HT1080 (cell line): ENCODE measurements around the gene SULF2. TPM values are rescaled to one million over a fixed set of nuclear protein-coding genes. Genes with fewer than 3 reads are reported as not detected.
"Not testable (repeated sequence)": the region's sequence is repeated elsewhere in the genome, so short reads cannot be mapped to it uniquely, and the experiment has no call there.

Source experiments
- DNase-seq: peaks from one replicate; pipeline ENCODE4 v3.0.0-alpha.2; 2015; ENCODE audit warnings: low read depth
- total RNA-seq: library from RNA; depleted of rRNA; stranded (reverse); fragments of >200 nt; shearing (Covaris generic); gene quantifications from 2 replicates; pipeline ENCODE4 v1.2.3, GENCODE V29; 2014

SULF2 gene
- total RNA-seq, 1 experiment from 2014 or later = 5.6 TPM

- no peak for DNase-seq
Measured at GRCh38 chr20:47805951-47806350, 20.7 kb upstream of the SULF2 start.

- DNase-seq = not testable (repeated sequence)
Measured at GRCh38 chr20:47804972-47805371, 19.7 kb upstream of the SULF2 start.

- DNase-seq = not testable (repeated sequence)
Measured at GRCh38 chr20:47804224-47804825, 19.0 kb upstream of the SULF2 start.

DNA sequence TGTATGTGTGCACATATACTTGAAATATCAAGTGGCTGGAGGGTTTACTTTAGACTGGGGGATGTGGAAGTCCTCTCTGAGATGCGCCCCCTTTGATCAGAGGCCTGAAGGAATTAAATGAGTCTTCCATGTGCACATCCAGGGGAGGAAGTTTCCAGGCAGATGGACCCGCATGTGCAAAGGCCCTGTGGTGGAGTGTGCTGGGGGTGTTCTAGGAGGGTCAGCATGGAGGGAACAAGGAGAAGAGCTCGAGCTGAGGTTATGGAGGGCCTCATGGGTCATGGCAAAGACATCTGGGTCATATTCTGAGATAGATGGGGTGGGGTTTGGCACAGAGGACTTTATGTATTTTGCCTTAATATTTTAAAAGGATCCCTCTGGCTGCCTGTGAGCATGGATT lies 17.7 kb upstream of the SULF2 start:
- DNase-seq = no peak

DNA sequence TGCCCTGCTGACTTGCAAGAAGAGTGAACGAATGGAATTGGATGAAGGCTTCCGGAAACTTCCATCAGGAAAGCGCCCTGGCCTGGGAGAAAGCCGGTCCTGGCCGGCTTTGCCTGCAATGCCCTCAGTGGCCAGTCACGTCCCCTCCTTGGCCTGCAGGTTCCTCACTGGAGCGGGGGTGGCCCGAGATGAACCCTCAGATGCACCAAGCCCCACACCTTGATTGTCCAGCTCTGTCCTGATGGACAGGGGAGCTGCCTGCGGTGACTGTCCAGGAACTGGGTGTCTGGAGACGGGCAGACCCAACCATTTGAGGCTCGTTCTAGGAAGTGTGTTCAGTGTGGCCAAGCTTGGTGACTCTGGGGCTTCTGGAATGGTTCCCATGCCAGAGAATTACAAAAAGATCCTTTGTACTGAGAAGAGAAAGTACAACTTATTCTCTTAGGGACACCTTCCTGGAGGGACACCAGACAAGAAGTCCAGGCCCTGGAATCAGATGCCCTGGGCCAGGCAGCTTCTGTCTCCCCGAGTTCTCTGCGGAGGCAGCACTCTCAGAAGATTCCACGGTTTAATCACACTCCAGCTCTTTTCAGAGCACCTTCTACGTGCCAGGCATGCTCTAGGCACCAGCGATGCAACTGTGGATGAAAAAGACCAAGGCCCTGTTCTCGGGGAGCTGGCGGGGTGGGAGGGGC lies 17.1 kb upstream of the SULF2 start:
- no peak for DNase-seq

DNA sequence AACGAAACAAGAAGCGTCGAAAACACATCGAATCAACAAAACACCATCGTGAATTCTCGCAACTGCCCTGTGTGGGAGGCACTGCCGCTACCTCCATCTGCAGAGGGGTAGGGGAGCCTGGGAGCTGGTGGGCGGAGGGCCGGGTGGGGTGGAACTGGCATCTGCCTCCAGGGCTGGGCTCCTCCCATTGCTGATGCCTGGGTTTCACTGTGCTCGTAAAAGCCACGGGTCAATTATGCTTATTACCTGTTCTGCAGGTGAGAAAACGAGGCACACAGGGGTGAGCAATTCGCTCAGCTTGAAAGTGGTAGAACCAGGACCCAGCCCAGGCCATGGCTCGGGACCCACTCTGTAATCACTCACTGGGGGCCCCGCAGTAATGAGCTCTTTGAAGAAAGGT lies 16.5 kb upstream of the SULF2 start:
- no peak for DNase-seq

GRCh38 chr20:47801079-47801478 lies 15.8 kb upstream of the SULF2 start:
- DNase-seq = no peak

DNA sequence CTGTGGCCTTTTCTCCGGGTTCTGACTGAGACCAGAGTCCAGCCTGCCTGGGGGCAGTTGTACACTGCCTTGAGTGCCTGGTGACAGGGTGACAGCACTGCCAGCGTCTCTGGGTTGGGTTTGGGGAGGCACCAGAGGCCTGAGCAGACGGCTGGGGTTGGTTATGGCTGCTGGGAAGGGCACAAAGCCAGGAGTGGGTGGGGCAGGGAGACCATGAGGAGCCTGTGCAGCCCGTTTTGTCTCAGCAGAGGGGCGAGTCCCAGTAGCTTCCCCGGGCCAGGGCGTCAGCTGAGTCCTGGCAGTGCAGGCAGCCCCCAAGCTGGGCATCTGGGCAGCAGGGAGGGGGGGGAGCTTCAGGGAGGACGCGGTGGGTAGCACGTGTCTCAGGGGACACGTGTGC lies 15.3 kb upstream of the SULF2 start:
- no peak for DNase-seq

DNA sequence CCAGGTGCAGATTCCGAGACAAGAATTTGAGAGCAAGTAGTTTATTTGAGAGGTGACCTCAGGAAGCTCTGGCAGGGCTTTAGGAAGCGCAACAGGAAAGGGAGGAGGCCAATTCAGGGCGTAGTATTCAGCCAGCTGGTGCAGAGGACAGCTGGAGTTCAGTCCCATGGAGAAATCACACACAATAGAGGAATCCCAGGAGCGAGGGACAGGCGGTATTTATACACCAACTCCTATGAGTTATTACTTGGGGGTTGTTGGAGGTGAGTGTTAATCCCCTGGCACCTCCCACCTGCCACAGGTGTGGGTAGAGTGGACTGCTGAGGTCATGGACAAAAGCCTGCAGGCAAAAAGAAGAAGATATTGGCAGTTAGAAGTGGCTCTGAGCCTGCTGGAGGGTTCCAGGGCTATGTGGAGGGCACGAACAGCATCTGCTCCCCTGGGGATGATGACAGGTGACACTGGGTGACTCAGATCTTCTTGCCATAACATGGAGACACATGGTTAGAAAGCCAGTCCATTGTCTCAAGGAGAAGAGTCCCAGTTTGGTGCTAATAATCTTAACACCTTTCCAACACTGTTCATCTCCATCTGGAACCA lies 13.9 kb upstream of the SULF2 start:
- no peak for DNase-seq

DNA sequence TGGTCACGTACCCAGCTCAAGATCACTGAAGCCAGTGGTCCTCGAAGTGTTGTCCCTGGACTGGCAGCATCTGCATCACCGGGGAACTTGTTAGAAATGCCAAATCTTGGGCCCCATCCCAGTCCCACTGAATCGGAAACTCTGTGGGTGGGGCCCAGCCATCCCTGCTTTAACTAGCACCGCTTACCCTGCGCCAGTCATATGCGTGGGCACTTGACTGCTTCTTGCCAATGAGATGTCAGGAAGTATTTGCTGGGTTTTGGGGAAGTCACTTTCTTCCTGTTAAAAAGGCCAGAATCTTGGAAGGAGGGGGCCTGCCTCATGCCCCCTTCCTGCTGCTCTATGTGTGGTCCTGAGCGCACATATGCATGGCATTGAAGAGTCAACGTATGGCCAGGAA lies 11.7 kb upstream of the SULF2 start:
- no peak for DNase-seq

- peak; percentile 76 for DNase-seq
Measured at GRCh38 chr20:47795214-47795907, 10.1 kb upstream of the SULF2 start.

- DNase-seq = not testable (repeated sequence)
Measured at GRCh38 chr20:47794264-47794663, 9.0 kb upstream of the SULF2 start.

DNA sequence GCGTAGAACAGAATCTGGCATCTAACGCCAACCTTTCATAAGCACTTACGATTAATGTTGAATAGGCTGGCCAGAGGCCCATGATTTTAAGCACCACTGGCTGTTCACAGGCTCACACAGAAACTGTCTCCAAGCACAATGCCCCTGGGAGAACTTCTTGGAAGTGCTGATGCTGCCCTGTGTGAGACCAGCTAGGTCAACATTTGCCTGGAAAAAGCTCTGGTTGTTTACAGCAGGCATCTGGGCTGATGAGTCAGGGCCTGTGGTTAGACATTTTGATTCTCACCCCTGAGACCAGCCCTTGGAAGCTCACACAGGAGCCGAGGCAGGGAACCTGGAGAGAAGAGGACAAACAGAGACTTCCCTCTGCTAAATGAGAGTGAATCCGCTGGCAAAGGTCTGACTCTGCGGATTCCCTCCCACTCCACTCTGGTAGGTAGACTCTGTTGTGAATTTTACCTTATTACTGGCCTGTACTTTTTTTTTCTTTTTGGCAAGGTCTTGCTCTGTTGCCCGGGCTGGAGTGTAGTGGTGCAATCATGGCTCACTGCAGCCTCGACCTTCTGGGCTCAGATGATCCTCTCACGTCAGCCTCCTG lies 6.8 kb upstream of the SULF2 start:
- peak; percentile 79 for DNase-seq

GRCh38 chr20:47791084-47791599 lies 5.9 kb upstream of the SULF2 start:
- no peak for DNase-seq

GRCh38 chr20:47790580-47790965 lies 5.3 kb upstream of the SULF2 start:
- DNase-seq = no peak

DNA sequence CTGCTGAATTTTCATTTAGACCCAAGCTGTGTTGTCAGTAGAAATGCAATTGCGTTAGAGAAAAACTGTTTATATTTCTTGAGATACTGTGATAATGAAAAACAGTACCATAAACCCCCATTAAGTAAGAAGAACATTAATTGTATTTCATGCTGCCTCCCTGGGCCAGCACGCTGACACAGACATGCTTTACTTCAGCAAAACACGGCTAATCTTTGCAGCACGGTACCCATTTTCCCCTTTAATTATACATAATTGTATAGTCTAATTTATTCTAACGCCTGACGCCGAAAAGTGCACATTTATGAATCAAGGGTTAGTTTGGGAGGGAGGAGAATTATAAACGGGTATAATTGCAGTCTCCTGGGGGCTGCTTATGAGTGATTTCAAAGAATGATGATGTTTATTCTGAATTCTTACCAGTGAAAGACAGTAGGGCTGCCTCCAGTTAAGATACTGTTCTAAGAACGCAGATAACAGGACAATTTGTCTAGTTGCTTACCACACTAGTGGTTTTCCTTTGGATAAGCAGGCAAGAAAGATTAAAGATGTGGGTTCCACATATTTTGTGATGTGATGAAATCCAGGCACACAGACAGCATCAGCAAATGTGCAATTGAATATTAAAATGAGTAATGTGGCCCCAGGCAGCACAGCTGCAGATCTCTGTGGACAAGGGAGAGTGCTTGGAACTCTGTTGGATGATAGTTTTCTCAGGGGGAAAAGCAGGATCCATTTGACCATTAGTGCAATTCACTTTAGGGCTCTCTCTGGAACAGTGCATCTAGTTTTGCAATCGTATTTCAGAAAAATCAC lies 4.7 kb upstream of the SULF2 start:
- no peak for DNase-seq

GRCh38 chr20:47789081-47789763 lies 3.9 kb upstream of the SULF2 start:
- DNase-seq = no peak

GRCh38 chr20:47788741-47789080 lies 3.4 kb upstream of the SULF2 start:
- no peak for DNase-seq

DNA sequence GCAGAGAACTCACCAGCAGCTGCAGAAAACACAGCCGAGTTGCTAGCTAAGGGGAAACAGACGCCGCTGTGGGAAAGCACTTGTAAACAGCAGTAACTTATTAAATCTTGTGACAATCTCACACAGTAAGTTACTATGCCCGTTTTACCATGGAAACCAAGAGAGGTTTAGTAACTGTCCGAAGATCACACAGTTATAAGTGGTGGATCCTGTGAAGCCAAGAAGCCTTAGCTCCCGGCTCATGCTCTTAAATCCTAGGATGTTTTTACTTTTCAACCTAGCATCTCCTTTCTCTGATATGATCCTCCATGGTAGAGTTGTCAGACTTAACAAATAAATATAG lies 1.5 kb upstream of the SULF2 start:
- DNase-seq = no peak
